Hepatocyte (in vitro differentiated cells): ENCODE results near the gene AFF2. TPM values are rescaled to one million over a fixed set of nuclear protein-coding genes. Genes with fewer than 3 reads are reported as not detected.

Experiments
- DNase-seq: peaks from one replicate; pipeline ENCODE4 v3.0.0-alpha.2; 2016; ENCODE audit warnings: low spot score
- H2AFZ ChIP-seq: fragments of 200-600 bp; sonication (generic); 2 replicates; pipeline ENCODE4 v1.6.0; 2016; ENCODE audit warnings: antibody characterized with exemption, mild to moderate bottlenecking
- H3K27ac ChIP-seq: fragments of 200-600 bp; sonication (generic); 2 replicates; pipeline ENCODE4 v1.5.1; 2016; ENCODE audit warnings: mild to moderate bottlenecking
- H3K27me3 ChIP-seq: fragments of 200-600 bp; sonication (generic); 2 replicates; pipeline ENCODE4 v1.6.1; 2016
- H3K36me3 ChIP-seq: fragments of 200-600 bp; sonication (generic); replicated peaks from 2 replicates; pipeline ENCODE4 v1.5.1; 2016; ENCODE audit warnings: low read depth; ENCODE audit not compliant: insufficient read depth
- H3K4me1 ChIP-seq: fragments of 200-600 bp; sonication (generic); 2 replicates; pipeline ENCODE4 v1.5.1; 2016; ENCODE audit warnings: mild to moderate bottlenecking, moderate library complexity; ENCODE audit not compliant: insufficient read depth
- H3K4me2 ChIP-seq: fragments of 200-600 bp; sonication (generic); 2 replicates; pipeline ENCODE4 v1.6.0; 2016
- H3K4me3 ChIP-seq: fragments of 200-600 bp; sonication (generic); 2 replicates; pipeline ENCODE4 v1.5.1; 2016; ENCODE audit warnings: mild to moderate bottlenecking
- H3K79me2 ChIP-seq: fragments of 200-600 bp; sonication (generic); 2 replicates; pipeline ENCODE4 v1.6.0; 2017; ENCODE audit warnings: mild to moderate bottlenecking
- H3K9me2 ChIP-seq: fragments of 200-600 bp; sonication (generic); replicated peaks from 2 replicates; pipeline ENCODE4 v1.6.0; 2017; ENCODE audit warnings: mild to moderate bottlenecking; ENCODE audit not compliant: insufficient read depth
- H3K9me3 ChIP-seq: fragments of 200-600 bp; sonication (generic); 2 replicates; pipeline ENCODE4 v1.5.1; 2016; ENCODE audit warnings: low read depth, mild to moderate bottlenecking
- H4K20me1 ChIP-seq: fragments of 200-600 bp; sonication (generic); 2 replicates; pipeline ENCODE4 v1.6.0; 2016; ENCODE audit warnings: mild to moderate bottlenecking; ENCODE audit not compliant: insufficient read depth, poor library complexity, severe bottlenecking
- EZH2 ChIP-seq: fragments of 200-600 bp; sonication (generic); IDR thresholded peaks from 2 replicates; pipeline ENCODE4 v1.6.1; 2016; ENCODE audit warnings: antibody characterized with exemption, mild to moderate bottlenecking, borderline replicate concordance
- EZH2phosphoT487 ChIP-seq: fragments of 200-600 bp; sonication (generic); IDR thresholded peaks from one replicate; pipeline ENCODE4 v1.6.1; 2018; ENCODE audit warnings: antibody characterized with exemption, mild to moderate bottlenecking, low read depth, moderate library complexity; ENCODE audit not compliant: unreplicated experiment, severe bottlenecking
- WGBS: methylation state at CpG from one replicate; pipeline ENCODE4 v1.1.6; 2016; ENCODE audit warnings: low lambda C conversion rate; ENCODE audit errors: missing lambda C conversion rate; 5-methylcytosine and 5-hydroxymethylcytosine counted together
- polyA plus RNA-seq: library from polyadenylated mRNA; unstranded; fragments of >200 nt; fragmentation: Nextera tagmentation; extraction: Ambion mirVana; gene quantifications from 2 replicates; pipeline ENCODE4 v1.2.1, GENCODE V29; 2016
- total RNA-seq: library from RNA; depleted of rRNA; stranded (reverse); fragments of >200 nt; gene quantifications from 2 replicates; pipeline ENCODE4 v1.2.3, GENCODE V29; 2014
- TF ChIP-seq, protein P1 (sequence below): fragments of 200-600 bp; sonication (generic); IDR thresholded peaks from 2 replicates; pipeline ENCODE4 v1.5.1; 2016; ENCODE audit warnings: antibody characterized with exemption, mild to moderate bottlenecking; ENCODE audit not compliant: poor library complexity

The AFF2 gene
- total RNA-seq (6.5 and 8.6 TPM in 2 replicates), polyA plus RNA-seq (1.3 and 2.1 TPM in 2 replicates)

DNA sequence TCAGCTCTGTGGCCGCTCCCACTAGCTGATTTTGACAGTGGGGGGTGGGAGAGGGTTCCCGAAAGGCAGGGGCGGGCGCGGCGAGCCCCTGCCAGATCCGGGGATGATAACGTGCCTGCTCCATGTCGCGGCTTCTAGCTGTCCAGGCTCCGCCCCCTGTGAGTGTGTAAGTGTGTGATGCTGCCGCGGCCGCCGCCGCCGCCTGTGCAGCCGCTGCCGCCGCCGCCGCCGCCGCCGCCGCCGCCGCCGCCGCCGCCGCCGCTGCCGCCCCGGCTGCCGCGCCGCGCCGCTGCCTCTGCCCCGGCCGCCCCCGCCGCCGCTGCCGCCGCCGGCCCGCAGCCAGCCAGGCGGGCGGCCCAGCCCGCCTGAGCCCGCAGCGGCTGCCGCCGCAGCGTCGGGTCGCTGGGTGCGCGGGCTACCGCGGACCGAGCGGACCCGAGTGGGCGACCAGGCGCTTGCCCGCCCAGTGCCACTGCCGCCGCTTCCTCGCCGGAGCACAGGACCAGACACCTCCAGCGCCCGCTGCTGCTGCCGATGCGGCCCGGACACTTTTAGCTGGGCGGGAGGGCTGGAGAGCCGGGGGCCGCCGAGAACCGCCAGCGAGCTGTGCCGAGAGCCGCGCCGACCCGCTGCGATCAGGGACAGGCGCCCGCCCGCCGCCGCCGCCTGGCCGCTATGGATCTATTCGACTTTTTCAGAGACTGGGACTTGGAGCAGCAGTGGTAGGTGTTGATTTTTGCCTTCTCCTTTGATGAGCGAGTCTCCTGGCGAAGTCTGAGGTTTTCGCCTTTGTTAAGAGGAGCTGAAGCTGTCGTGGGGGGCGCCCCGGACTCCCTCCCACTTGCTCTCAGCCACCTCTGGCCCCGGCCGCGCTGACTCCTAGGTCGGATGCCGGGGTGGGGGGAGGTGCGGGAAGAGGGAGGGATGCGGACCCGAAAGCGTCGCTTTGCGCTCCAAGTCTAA lies at the start of gene AFF2:
TSS of gene AFF2 (plus strand) at position 195 of the 963 bp plus-strand sequence. CDS start at position 676, 481 bp downstream.
- H3K9me2 ChIP-seq = no peaks in the 10 kb centered on the region
- H3K4me1 ChIP-seq = no peaks in the 10 kb centered on the region
- peak within 1 kb of the TSS; percentile 52 for H2AFZ ChIP-seq
- no peaks in the 10 kb centered on the region for H4K20me1 ChIP-seq
- 50% methylated on average over 48 of the region's 115 CpGs for WGBS
- no peaks in the 10 kb centered on the region for H3K36me3 ChIP-seq
- TF ChIP-seq, protein P1, sequence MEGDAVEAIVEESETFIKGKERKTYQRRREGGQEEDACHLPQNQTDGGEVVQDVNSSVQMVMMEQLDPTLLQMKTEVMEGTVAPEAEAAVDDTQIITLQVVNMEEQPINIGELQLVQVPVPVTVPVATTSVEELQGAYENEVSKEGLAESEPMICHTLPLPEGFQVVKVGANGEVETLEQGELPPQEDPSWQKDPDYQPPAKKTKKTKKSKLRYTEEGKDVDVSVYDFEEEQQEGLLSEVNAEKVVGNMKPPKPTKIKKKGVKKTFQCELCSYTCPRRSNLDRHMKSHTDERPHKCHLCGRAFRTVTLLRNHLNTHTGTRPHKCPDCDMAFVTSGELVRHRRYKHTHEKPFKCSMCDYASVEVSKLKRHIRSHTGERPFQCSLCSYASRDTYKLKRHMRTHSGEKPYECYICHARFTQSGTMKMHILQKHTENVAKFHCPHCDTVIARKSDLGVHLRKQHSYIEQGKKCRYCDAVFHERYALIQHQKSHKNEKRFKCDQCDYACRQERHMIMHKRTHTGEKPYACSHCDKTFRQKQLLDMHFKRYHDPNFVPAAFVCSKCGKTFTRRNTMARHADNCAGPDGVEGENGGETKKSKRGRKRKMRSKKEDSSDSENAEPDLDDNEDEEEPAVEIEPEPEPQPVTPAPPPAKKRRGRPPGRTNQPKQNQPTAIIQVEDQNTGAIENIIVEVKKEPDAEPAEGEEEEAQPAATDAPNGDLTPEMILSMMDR = no peak
- TF ChIP-seq EZH2 = no peak
- TF ChIP-seq EZH2phosphoT487 = no peak
- peaks cover 17% of the 10 kb centered on the region for H3K27me3 ChIP-seq
- no peaks in the 10 kb centered on the region for H3K79me2 ChIP-seq
- peak within 1 kb of the TSS; percentile 31 for H3K27ac ChIP-seq
- H3K4me2 ChIP-seq = peak within 1 kb of the TSS; percentile 82
- H3K4me3 ChIP-seq = peak within 1 kb of the TSS; percentile 45
- H3K9me3 ChIP-seq = no peaks in the 10 kb centered on the region
- peak; percentile 64 for DNase-seq

DNA sequence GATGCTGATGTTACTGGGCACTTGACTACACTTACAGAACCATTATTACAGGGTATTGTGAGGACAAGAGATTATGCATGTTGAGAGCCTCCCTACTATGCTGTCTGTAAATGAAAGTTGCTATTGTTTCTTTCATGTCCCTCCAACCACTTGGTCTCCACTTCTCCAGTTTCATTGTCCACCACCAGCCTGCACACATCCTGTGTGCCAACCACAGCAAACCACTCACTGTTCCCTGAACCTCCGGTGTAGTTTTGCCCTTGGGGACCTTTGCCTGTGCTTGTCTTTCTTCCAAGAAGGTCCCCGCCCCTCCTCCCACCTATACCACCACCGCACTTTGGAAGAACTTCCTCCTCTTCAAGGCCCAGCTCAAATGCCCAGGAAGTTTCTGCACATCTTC lies 43.1 kb upstream of the AFF2 start:
- no peaks in the 10 kb centered on the region for H3K4me1 ChIP-seq
- H3K4me3 ChIP-seq = no peak overlapping the region
- no peaks in the 10 kb centered on the region for H3K36me3 ChIP-seq
- no peak overlapping the region for H2AFZ ChIP-seq
- TF ChIP-seq EZH2 (no peak), EZH2phosphoT487 (no peak)
- TF ChIP-seq, protein P1 = no peak
- H3K27ac ChIP-seq = no peak overlapping the region
- H3K27me3 ChIP-seq = no peaks in the 10 kb centered on the region
- no peak overlapping the region for H3K4me2 ChIP-seq
- H3K9me3 ChIP-seq = no peaks in the 10 kb centered on the region
- no peak for DNase-seq
- H4K20me1 ChIP-seq = no peaks in the 10 kb centered on the region
- no peaks in the 10 kb centered on the region for H3K9me2 ChIP-seq
- 71% methylated on average over 3 of the region's 3 CpGs for WGBS
- H3K79me2 ChIP-seq = no peaks in the 10 kb centered on the region

DNA sequence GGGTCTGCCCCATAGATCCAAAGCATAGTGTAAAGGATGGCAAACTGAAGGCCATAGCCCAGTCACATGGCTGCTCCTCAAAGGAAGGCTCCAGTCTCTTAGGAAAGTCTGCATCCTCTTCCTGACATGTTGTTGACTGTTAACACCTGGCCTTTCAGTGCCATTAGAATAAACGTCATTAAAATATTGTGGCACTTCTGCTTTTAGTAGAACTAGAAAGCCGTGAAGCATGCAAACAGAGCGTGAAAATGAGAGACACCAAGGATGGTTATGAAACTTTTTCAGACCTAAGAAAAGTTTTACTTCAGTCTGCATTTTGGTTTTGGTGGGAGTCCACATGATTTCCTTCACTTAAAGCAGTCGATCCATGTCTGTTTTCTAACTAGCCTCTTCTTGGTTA lies 41.1 kb upstream of the AFF2 start:
- Histone ChIP-seq H3K27ac (no peak overlapping the region), H3K79me2 (no peaks in the 10 kb centered on the region), H3K36me3 (no peaks in the 10 kb centered on the region), H4K20me1 (no peaks in the 10 kb centered on the region), H3K4me1 (no peaks in the 10 kb centered on the region), H3K4me2 (no peak overlapping the region), H2AFZ (no peak overlapping the region), H3K9me3 (no peaks in the 10 kb centered on the region), H3K9me2 (no peaks in the 10 kb centered on the region), H3K27me3 (no peaks in the 10 kb centered on the region), H3K4me3 (no peak overlapping the region)
- 83% methylated on average over 4 of the region's 4 CpGs for WGBS
- no peak for TF ChIP-seq EZH2
- TF ChIP-seq, protein P1 = no peak
- TF ChIP-seq EZH2phosphoT487 = no peak
- DNase-seq = no peak
